Thoracic aorta (tissue), 2 donors: ENCODE measurements around the gene KIF16B. TPM values are rescaled to one million over a fixed set of nuclear protein-coding genes. Genes with fewer than 3 reads are reported as not detected.

ENCODE experiments used
- ATAC-seq: fragments of 150-250 bp; one replicate; pipeline ENCODE4 v1.8.0; 2017; ENCODE audit warnings: low read depth; ENCODE audit not compliant: insufficient number of reproducible peaks, low FRiP score
- DNase-seq: peaks from one replicate; pipeline ENCODE4 v3.0.0-alpha.2; 2020; ENCODE audit warnings: low spot score
- H3K27ac ChIP-seq, 2 donors: fragments of 200-600 bp; sonication (generic); 1 replicate in 1 of 2; 2 replicates in 1 of 2; pipeline ENCODE4 v1.5.1; 2016; ENCODE audit warnings: mild to moderate bottlenecking in 2 of 2, moderate library complexity in 2 of 2
- H3K27me3 ChIP-seq: fragments of 200-600 bp; sonication (generic); replicated peaks from 2 replicates; pipeline ENCODE4 v1.6.0; 2016; ENCODE audit warnings: mild to moderate bottlenecking; ENCODE audit not compliant: insufficient read depth
- H3K36me3 ChIP-seq: fragments of 200-600 bp; sonication (generic); one replicate; pipeline ENCODE4 v1.5.1; 2016
- H3K4me1 ChIP-seq, 2 donors: fragments of 200-600 bp; sonication (generic); 1 replicate in 1 of 2; 2 replicates in 1 of 2; pipeline versions ENCODE4 v1.5.1 to v1.6.0; 2016; ENCODE audit warnings: low read depth in 2 of 2, mild to moderate bottlenecking in 1 of 2; ENCODE audit not compliant: control insufficient read depth in 1 of 2
- H3K4me3 ChIP-seq: fragments of 200-600 bp; sonication (generic); 2 replicates; pipeline ENCODE4 v1.5.1; 2016; ENCODE audit warnings: mild to moderate bottlenecking
- H3K9me3 ChIP-seq: fragments of 200-600 bp; sonication (generic); 2 replicates; pipeline ENCODE4 v1.5.1; 2016
- CTCF ChIP-seq: fragments of 200-600 bp; sonication (generic); IDR thresholded peaks from one replicate; pipeline ENCODE4 v1.5.1; 2019; ENCODE audit warnings: antibody characterized with exemption
- total RNA-seq, 2 donors: library from RNA; depleted of rRNA; stranded (reverse); fragments of >200 nt; gene quantifications; one replicate each; pipeline versions ENCODE4 v1.1.0 to v1.2.3, GENCODE V29; 2016

The KIF16B gene
- total RNA-seq, 2 donors from 2014 or later = 16.5 to 21.3 TPM

- Histone ChIP-seq H3K4me3 (no peak overlapping the region), H3K9me3 (no peaks in the 10 kb centered on the region), H3K27ac (no peak overlapping the region), H3K4me1 (peaks cover 0 to 6% of the 10 kb centered on the region in 2 donors), H3K27me3 (no peaks in the 10 kb centered on the region), H3K36me3 (no peaks in the 10 kb centered on the region)
- no peak for ATAC-seq
- TF ChIP-seq CTCF = no peak
- DNase-seq = no peak
These were observed 126.3 kb downstream of the KIF16B start for GRCh38 chr20:16446991-16447390.

- Histone ChIP-seq H3K36me3 (no peaks in the 10 kb centered on the region), H3K4me3 (no peak overlapping the region), H3K27me3 (no peaks in the 10 kb centered on the region), H3K27ac (no peak overlapping the region), H3K4me1 (peaks cover 0 to 4% of the 10 kb centered on the region in 2 donors), H3K9me3 (no peaks in the 10 kb centered on the region)
- TF ChIP-seq CTCF = no peak
- ATAC-seq (no peak), DNase-seq (no peak)
These were observed 127.0 kb downstream of the KIF16B start for GRCh38 chr20:16446246-16446645.

GRCh38 chr20:16445482-16445881, 127.8 kb downstream of the KIF16B start:
- Histone ChIP-seq H3K4me1 (peaks cover 0 to 4% of the 10 kb centered on the region in 2 donors), H3K9me3 (no peaks in the 10 kb centered on the region), H3K27me3 (no peaks in the 10 kb centered on the region), H3K36me3 (no peaks in the 10 kb centered on the region), H3K27ac (no peak overlapping the region), H3K4me3 (no peak overlapping the region)
- DNase-seq (no peak), ATAC-seq (no peak)
- no peak for TF ChIP-seq CTCF

GRCh38 chr20:16444057-16444777, 129.0 kb downstream of the KIF16B start:
- DNase-seq (no peak), ATAC-seq (no peak)
- H3K9me3 ChIP-seq = no peaks in the 10 kb centered on the region
- H3K27me3 ChIP-seq = no peaks in the 10 kb centered on the region
- TF ChIP-seq CTCF = no peak
- no peak overlapping the region for H3K4me3 ChIP-seq
- no peaks in the 10 kb centered on the region for H3K36me3 ChIP-seq
- H3K27ac ChIP-seq = no peak overlapping the region
- H3K4me1 ChIP-seq = peaks cover 0 to 4% of the 10 kb centered on the region in 2 donors

- ATAC-seq (no peak), DNase-seq (no peak)
- H3K4me3 ChIP-seq = no peak overlapping the region
- no peak for TF ChIP-seq CTCF
- H3K4me1 ChIP-seq = peaks cover 0 to 4% of the 10 kb centered on the region in 2 donors
- no peaks in the 10 kb centered on the region for H3K36me3 ChIP-seq
- H3K27me3 ChIP-seq = no peaks in the 10 kb centered on the region
- no peak overlapping the region for H3K27ac ChIP-seq
- no peaks in the 10 kb centered on the region for H3K9me3 ChIP-seq
These were observed 131.6 kb downstream of the KIF16B start for GRCh38 chr20:16441546-16442164.
